Uterus (tissue), 4 donors: Measurements from ENCODE around the gene SASH1. TPM values are rescaled to one million over a fixed set of nuclear protein-coding genes. Genes with fewer than 3 reads are reported as not detected.

ENCODE experiments used
- DNase-seq, 2 donors: peaks; one replicate each; pipeline ENCODE4 v3.0.0-alpha.2; 2019 to 2020
- H3K27ac ChIP-seq, 2 donors: fragments of 200-600 bp; sonication (generic); 1 replicate in 1 of 2; 2 replicates in 1 of 2; pipeline ENCODE4 v1.5.1; 2016 to 2018
- H3K27me3 ChIP-seq, 2 donors: fragments of 200-600 bp; sonication (generic); one replicate each; pipeline ENCODE4 v1.5.1; 2018 to 2019; ENCODE audit warnings: control low read depth in 1 of 2
- H3K36me3 ChIP-seq, 2 donors: fragments of 200-600 bp; sonication (generic); one replicate each; pipeline ENCODE4 v1.5.1; 2019; ENCODE audit warnings: control low read depth in 1 of 2
- H3K4me1 ChIP-seq, 2 donors: fragments of 200-600 bp; sonication (generic); one replicate each; pipeline ENCODE4 v1.5.1; 2018 to 2019; ENCODE audit warnings: control low read depth in 1 of 2
- H3K4me3 ChIP-seq, 2 donors: fragments of 200-600 bp; sonication (generic); 1 replicate in 1 of 2; 2 replicates in 1 of 2; pipeline ENCODE4 v1.5.1; 2018 to 2019; ENCODE audit warnings: mild to moderate bottlenecking in 1 of 2
- H3K9me3 ChIP-seq, 2 donors: fragments of 200-600 bp; sonication (generic); one replicate each; pipeline ENCODE4 v1.5.1; 2019; ENCODE audit warnings: control low read depth in 1 of 2
- POLR2A ChIP-seq, 2 donors: fragments of 450-650 bp; IDR thresholded peaks; one replicate each; pipeline ENCODE4 v1.6.1; 2016; ENCODE audit warnings: antibody characterized with exemption in 2 of 2, mild to moderate bottlenecking in 1 of 2, moderate library complexity in 1 of 2
- intact Hi-C: fragments of 100-400 bp; cut with DNase I; formaldehyde crosslinking; loops from one replicate; pipeline ENCODE4 v1.15.1; 2023; ENCODE audit warnings: low total_unique reads
- total RNA-seq, 4 donors: library from RNA; depleted of rRNA in 3 of 4; stranded (reverse); fragments of >200 nt in 3 of 4; gene quantifications; one replicate each; pipeline versions ENCODE4 v1.1.0 to v1.2.4, GENCODE V29; 2014 to 2023
- TF ChIP-seq, protein P1 (sequence below), 4 experiments: fragments of 200-600 bp in 2 of 4; fragments of 450-650 bp in 2 of 4; sonication (generic) in 2 of 4; IDR thresholded peaks; one replicate each; pipeline ENCODE4 v1.5.1; 2016 to 2019; ENCODE audit warnings: antibody characterized with exemption in 4 of 4, mild to moderate bottlenecking in 2 of 4, moderate library complexity in 1 of 4
- donor health status: DM: yes; HTN: yes; CAD: no.

The SASH1 gene
- total RNA-seq, 4 donors from 2014 or later = 31.2 to 79.9 (median 54.3) TPM

DNA sequence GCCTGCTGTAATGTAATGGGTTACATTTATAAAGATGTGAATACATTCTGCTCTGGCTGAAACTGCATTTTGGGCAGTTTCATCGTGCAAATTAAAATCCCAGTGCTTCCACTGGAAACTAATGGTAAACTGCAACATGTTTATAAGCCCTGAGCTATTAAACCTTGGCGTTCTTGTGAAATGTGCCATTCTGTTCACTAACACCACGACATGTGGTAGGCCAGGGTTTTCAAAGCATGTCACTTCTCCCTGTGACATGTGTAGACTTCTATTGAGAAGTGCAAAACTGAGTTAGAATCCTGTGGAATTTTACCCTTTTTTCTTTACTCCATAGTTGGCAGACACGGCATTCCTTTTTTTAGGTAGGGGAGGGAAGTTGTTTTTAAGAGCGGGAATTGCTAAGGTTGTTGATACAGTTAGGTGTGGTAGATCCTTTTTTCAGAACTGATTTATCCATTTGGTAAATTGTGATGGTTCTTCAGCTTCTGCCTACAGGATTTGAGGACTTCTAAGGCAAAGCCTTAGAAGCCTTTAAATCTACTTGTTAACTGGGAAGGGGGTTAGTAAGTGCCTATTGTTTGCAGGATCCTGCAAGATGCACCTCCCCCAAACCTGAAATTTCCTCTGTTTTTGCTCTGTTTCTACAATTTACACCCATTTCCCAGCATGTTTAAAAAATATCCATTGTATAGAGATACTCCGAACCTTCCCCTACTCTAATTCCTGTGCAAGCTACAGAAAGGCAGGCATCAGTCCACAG lies 4.2 kb downstream of the SASH1 start:
- peak overlapping the region in 1 of 2 donors; percentile 88 for H3K27ac ChIP-seq
- no peak for DNase-seq
- no peaks in the 10 kb centered on the region for H3K27me3 ChIP-seq
- H3K4me3 ChIP-seq = no peak overlapping the region
- intact Hi-C loops = no loop called here
- TF ChIP-seq, protein P1, sequence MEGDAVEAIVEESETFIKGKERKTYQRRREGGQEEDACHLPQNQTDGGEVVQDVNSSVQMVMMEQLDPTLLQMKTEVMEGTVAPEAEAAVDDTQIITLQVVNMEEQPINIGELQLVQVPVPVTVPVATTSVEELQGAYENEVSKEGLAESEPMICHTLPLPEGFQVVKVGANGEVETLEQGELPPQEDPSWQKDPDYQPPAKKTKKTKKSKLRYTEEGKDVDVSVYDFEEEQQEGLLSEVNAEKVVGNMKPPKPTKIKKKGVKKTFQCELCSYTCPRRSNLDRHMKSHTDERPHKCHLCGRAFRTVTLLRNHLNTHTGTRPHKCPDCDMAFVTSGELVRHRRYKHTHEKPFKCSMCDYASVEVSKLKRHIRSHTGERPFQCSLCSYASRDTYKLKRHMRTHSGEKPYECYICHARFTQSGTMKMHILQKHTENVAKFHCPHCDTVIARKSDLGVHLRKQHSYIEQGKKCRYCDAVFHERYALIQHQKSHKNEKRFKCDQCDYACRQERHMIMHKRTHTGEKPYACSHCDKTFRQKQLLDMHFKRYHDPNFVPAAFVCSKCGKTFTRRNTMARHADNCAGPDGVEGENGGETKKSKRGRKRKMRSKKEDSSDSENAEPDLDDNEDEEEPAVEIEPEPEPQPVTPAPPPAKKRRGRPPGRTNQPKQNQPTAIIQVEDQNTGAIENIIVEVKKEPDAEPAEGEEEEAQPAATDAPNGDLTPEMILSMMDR (IDR thresholded peaks at IDR 0.05) = no peak
- no peak for TF ChIP-seq POLR2A (IDR thresholded peaks at IDR 0.05)
- no peaks in the 10 kb centered on the region for H3K9me3 ChIP-seq
- H3K4me1 ChIP-seq = no peaks in the 10 kb centered on the region
- H3K36me3 ChIP-seq = no peaks in the 10 kb centered on the region

DNA sequence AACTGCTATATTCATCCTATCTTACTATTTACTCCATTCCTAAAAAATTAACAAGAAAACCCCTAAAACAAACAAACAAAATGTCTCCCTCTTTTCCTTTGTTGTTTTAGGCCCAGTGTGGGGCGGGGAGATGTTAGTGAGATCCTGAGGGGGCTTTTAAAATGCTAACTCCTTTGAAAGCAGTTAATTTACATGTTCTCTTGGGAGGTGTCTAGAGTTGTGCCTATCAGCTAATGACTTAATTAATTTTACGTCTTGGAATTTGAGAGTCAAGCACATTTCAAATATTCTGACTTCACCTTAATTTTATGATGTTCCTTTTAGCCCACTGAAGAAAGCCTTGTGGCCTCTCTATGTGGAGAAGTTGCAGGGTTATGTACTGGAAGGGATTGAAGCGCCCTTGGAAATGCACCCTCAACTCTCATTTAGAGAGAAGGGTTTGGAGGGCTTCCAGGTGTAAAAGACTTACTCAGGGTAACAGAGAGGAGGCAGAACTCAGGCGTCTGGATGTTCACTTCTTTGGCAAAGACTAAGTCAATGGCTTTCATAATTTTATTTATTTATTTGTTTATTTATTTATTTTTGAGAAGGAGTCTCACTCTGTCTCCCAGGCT lies 4.9 kb downstream of the SASH1 start:
- H3K27me3 ChIP-seq = no peaks in the 10 kb centered on the region
- H3K4me3 ChIP-seq = no peak overlapping the region
- H3K9me3 ChIP-seq = no peaks in the 10 kb centered on the region
- peak overlapping the region in 1 of 2 donors; percentile 88 for H3K27ac ChIP-seq
- H3K36me3 ChIP-seq = no peaks in the 10 kb centered on the region
- TF ChIP-seq, protein P1 (IDR thresholded peaks at IDR 0.05) = no peak
- TF ChIP-seq POLR2A (IDR thresholded peaks at IDR 0.05) = no peak
- intact Hi-C loops = no loop called here
- no peaks in the 10 kb centered on the region for H3K4me1 ChIP-seq
- no peak for DNase-seq

DNA sequence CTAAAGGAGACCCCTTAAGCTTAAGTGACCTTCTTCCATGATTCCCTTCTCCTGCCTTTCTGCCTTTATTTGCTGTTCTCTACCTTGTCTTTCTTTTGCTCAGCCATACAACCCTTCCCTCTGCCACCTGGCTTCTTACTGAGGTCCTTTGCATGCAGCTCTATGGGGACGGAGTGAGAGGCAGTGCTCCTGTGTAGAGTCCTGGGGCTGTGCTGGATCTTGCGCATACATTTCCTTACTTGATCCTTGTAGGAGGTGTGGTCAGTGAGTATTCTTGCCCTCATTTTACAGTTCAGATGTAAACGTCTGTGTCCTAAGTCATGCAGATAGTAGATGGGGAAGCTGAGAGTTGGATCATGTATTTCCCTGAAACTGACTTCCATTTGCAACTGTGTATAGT lies 5.7 kb downstream of the SASH1 start:
- H3K9me3 ChIP-seq = no peaks in the 10 kb centered on the region
- H3K27ac ChIP-seq = no peak overlapping the region
- H3K4me3 ChIP-seq = no peak overlapping the region
- H3K27me3 ChIP-seq = no peaks in the 10 kb centered on the region
- intact Hi-C loops = no loop called here
- H3K36me3 ChIP-seq = no peaks in the 10 kb centered on the region
- TF ChIP-seq POLR2A (IDR thresholded peaks at IDR 0.05) = no peak
- TF ChIP-seq, protein P1 (IDR thresholded peaks at IDR 0.05) = no peak
- DNase-seq = no peak
- no peaks in the 10 kb centered on the region for H3K4me1 ChIP-seq

DNA sequence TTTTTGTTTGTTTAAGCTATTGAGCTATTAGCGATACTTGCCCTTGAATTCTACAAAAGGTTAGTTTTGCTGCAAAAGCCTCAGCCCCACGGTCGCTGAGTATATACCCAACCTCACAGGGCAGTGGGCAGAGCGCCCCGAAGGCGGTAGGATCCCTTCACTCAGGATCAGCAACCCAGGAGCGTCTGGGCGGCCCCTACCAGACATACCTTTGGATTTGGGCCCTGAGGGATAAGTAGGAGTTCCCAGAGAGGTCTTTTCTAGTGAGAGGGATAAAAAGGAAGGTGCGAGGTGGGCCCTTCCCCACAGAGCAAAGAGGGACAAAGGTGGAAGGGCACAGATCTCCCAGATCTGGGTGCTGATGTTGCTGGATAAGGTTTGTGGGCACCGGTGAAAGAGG lies 6.1 kb downstream of the SASH1 start:
- Histone ChIP-seq H3K27ac (no peak overlapping the region), H3K36me3 (no peaks in the 10 kb centered on the region), H3K9me3 (no peaks in the 10 kb centered on the region), H3K27me3 (no peaks in the 10 kb centered on the region), H3K4me1 (no peaks in the 10 kb centered on the region), H3K4me3 (no peak overlapping the region)
- no peak for DNase-seq
- TF ChIP-seq POLR2A (IDR thresholded peaks at IDR 0.05) = no peak
- TF ChIP-seq, protein P1 (IDR thresholded peaks at IDR 0.05) = no peak
- intact Hi-C loops = no loop called here

DNA sequence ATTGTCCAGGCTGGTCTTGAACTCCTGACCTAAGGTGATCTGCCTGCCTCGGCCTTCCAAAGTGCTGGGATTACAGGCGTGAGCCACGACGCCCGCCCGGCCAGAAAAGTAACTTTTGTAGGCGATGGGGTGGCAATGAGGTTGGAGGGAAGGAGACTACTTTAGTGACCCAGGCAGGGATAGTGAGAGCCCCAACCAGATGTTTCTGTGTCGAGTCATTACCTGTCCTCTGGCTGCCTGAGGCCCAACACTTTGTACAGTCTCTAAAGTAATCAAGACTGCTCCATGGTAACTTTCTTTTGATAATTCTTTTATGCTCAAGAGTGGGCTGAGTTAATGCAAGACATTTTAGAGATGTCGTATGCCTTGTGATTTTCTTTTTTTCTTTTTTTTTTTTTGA lies 6.8 kb downstream of the SASH1 start:
- no peak overlapping the region for H3K4me3 ChIP-seq
- no peaks in the 10 kb centered on the region for H3K36me3 ChIP-seq
- no peaks in the 10 kb centered on the region for H3K27me3 ChIP-seq
- H3K4me1 ChIP-seq = no peaks in the 10 kb centered on the region
- H3K27ac ChIP-seq = no peak overlapping the region
- no peak for DNase-seq
- intact Hi-C loops = no loop called here
- H3K9me3 ChIP-seq = no peaks in the 10 kb centered on the region
- TF ChIP-seq POLR2A (IDR thresholded peaks at IDR 0.05) = no peak
- TF ChIP-seq, protein P1 (IDR thresholded peaks at IDR 0.05) = no peak
